Suppressor macrophage treated with lipopolysaccharide for 1 hour (primary cell): ENCODE results near the gene DMRT2.

Experiments used
- DNase-seq, 3 donors: peaks; one replicate each; pipeline ENCODE4 v3.0.0-alpha.2; 2020 to 2022

DMRT2 gene

DNA sequence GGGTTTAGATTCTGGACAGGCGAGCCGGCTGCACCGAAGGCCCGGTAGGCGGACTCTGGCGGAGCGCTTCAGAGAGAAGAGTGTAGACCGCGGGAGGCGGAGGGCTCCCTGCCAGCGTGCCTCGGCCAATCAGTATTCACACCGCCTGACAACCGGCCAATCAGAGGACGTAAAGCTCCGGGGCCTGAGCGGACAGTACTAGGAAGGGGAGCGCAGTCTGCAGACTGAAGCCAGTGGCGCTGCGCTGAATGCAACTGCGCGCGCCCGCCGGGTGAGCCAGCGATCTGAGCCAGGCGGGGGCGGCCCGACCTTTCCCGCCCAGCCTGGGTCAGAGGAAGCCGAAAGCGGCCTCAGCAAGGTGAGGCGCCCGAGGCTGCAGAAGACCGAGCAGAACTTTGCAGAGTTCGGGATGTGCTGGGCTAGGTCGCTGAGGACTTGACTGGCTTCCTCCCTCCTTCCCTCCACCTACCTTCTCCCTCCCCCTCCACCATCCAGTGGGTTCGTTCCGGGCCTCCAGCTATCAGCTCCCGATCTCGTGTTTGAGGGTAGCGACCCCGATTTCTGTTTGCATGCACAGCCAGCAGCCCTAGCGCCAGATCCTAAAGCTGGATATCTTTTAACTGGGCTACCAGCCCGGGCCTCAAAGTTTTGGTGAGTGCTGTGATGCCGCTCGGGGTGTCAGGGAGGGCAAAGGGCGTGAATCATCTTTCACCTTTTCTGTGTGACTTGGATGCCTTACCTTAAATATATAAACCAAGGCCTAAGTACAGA lies at the start of gene DMRT2:
DMRT2 (plus strand) TSS at position 233 of the 771 bp plus-strand sequence. CDS start 1,257 bp downstream, outside the sequence.
- DNase-seq = peak; percentile 62 to 80 (median 69)

DNA sequence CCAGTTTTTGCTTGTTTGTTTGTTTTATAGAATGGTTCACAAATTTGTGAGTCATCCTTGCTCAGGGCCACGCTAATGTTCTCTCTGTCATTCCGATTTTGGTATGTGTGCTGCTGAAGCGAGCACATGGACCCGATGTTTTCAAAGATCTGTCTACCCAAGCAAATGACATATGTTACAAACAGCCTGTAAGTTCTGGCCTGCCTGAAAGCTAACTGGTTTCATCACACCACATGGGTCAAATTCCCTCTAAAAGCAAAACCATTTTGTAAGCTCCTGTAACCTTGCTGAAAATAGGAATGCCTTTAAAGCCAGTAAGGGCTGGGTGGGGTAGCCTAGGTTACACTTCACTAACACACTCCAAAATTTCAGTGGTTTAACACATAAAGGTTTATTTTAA lies 48.3 kb upstream of the DMRT2 start:
- DNase-seq = no peak

DNA sequence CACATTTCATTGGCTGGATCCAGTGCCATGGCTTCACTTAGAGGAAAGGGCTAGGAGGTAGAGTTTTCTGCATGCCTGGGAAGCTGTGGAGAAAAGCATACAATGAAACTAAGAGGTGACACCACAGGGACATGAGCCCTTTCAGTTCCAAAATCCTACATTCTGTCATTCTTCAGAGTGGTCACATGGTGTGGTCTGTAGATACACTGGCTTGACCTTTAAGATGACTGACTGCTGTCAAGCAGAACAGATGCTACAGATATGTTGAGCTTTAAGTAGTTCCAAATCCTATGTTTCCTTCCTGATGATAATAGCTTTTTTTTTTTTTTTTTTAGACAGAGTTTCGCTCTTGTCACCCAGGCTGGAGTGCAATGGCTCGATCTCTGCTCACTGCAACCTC lies 47.5 kb upstream of the DMRT2 start:
- no peak for DNase-seq

DNA sequence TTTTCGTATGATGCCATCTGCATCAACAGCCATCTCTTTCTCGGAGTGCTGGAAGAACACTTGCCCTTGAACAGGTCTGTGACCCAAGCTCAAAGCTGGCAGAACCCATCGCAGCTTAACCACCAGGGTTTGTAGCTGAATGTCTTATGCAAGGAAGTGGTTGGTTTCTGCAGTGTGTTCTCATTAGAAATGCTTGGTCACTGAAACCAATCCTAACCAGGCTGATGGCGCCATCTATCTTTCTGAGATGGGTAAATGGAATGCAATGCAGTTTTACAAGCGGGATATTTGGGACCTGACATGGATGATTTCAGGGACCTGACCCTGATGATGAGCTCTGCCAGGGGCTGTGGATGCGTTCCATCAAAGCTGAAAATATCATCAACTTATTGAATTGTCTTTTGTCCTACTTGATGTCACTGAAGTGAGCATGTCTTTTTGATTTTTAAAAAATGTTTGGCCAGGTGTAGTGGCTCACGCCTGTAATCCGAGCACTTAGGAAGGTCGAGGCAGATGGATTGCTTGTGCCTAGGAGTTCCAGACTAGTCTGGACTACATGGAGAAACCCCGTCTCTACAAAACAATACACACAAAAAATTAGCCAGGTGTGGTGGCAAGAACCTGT lies 45.0 kb upstream of the DMRT2 start:
- DNase-seq = peak; percentile 70 to 81 (median 70)

DNA sequence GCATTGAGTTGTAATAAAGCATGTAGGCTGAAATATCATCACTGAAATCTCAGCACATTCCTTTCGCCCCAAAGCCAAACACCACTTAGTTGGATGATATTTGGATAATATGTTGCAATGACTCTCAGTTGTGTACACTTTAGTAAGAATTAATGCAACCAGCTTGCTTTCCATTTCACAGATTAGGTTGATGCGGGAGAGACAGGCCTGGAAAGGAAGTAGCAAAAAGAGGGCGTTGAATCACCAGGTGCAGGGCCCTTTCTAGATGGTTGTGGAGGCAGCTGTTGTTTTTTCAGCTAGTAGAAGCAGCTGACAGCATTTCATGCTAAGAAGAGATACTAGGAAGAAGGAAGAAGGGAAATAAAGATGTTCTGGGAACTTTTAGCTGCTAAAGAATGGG lies 42.8 kb upstream of the DMRT2 start:
- DNase-seq = no peak

DNA sequence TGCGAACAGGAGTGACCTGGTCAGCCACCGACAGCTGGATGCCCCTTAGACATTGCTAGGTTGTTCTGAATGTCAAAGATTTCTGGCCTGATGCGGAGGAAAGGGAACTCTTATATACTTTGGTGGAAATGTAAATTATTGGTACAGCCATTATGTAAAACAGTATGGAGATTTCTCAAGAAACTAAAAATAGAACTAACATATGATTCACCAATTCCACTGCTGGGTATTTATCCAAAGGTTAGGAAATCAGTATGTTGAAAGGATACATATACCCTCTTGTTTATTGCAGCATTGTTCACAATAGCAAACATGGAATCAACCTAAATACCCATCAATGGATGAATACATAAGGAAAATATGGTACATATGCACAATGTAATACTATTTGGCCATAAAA lies 41.9 kb upstream of the DMRT2 start:
- DNase-seq = peak; percentile 33 to 72 (median 68)

DNA sequence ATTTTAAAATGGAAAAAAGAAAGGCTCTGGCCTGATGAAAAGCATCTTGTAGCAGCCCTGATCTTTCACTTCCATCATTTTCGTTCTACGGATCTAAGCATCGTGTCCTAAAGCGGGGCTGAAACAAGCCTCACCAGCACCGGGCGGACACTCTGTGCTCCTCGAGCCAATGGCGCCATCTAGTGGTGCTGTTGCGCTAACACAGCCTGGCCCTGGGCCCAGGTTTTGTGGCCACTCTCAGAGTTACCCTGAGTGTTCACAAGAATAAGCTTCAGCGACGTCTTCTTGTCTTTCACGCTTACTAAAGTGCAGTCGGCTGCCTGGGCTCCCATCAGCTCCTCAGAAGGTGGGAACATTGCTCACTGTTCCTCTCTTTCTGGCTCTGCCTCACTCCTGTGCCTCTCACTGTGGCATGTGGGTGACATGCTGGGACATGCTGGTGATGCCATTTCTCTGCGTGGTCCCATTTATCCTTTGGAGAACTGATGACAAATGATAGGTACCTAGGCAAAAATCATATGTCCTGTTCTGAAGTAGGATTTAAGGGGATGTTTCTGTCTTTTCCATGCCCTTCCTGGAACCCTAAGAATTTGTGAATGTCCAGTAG lies 41.0 kb upstream of the DMRT2 start:
- DNase-seq = peak; percentile 85 to 92 (median 89)

DNA sequence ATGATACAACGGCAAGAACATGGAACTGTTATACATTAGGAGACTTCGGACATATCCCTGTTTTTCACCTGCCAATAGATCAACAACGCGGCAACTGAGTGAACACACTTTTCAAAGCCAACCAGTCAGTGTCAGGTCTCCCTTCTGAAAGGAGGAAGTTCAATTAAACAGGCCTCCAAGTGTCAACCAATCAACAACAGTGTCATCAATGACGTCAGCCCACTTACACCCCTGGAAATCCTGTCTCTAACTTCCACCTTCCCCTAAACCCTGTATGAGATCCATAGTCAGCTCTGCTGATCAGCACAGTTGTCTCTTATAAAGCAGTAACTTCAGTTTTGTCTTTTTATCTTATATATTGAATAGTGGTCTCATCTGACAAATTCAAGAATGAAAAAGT lies 37.1 kb upstream of the DMRT2 start:
- peak; percentile 53 to 63 (median 58) for DNase-seq

DNA sequence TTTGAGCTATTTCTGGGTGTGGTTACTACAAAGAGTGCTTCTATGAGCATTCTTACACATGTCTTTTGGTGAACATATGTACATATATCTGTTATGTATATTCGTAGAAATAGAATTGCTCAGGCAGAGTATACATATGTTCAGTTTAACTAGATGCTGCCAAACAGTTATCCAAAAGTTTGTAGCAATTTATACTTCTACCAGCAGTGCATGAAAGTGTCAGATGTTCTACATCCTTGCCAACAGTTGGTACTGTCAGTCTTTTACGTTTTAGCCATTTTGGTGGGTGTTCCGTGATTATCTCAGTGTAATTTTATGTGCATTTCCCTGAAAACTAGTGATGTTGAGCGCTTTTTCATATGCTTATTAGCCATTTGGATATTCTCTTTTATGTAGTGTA lies 35.9 kb upstream of the DMRT2 start:
- DNase-seq = no peak

DNA sequence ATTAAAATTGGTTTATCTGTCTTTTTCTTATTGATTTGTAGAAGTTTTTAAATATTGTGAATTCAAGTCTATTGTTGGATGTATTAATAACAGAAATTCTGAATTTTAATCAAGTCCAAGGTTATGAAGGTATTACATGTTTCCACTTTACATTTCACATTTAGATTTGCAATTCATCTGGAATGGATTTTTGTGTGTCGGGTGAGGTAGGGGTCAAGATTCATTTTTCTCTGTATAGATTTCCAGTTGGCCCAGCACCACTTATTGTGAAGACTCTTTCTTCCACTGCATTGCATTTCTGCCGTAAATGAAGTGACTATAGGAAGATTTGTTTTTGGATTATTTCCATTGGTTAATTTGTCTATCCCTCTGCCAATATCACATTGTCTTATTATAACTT lies 35.5 kb upstream of the DMRT2 start:
- DNase-seq = no peak

DNA sequence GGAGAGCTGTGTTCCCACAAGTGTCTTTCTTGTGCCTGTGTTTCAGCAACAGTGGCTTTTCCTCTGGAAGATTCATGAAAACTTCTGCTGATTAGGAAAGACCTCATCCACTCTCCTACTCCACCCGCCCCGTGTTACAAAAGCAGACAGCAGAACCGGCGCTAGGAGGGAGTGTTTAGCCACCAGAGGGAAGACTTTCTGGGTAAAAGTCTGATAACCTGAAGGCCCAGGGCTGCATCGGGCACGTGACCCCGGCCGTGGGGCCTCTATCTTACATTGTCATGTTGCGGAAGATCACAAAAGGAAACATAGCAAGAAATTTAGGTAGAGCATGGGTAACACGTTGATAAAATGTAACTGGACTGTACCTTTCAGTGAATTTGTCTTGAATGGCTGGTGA lies 32.0 kb upstream of the DMRT2 start:
- peak in 2 of 3 donors; percentile 30 to 50 for DNase-seq

DNA sequence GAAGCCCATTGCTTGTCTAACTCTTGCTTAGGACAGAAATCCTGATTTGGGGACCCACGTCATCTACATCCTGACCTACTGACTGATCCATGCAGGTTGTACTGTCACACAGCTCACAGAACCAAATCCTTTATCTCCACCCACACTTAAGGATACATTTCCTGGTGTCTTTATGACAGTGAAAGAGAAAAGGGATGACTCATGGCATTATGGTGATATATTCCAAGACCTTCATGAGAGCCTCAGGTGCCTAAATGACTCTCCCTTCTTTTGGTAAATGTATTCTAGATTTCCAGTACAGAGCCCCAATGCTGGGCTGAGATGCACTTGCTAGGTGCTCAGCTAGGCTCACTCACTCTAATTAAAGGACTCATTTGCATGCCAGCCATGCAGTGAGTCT lies 26.0 kb upstream of the DMRT2 start:
- no peak for DNase-seq

DNA sequence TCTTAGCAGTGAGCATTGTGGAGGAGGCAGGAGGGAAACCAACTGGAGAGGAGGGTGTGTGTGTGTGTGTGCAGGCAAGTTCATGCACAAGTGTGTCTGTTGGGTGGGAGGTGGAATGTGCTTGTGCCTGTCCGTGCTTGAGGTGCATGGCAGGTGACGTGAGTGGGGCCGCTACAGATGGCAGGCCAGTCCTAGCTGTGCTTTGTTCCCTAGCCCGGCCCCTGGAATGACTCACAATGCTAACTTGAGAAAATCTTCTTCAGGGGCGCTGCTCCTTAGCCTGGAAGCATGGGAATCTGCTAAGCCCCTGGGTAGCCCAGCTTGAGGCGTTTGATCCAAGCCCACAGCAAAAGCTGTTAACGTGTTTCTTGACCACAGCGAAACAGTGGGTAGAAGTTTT lies 25.0 kb upstream of the DMRT2 start:
- DNase-seq = no peak

DNA sequence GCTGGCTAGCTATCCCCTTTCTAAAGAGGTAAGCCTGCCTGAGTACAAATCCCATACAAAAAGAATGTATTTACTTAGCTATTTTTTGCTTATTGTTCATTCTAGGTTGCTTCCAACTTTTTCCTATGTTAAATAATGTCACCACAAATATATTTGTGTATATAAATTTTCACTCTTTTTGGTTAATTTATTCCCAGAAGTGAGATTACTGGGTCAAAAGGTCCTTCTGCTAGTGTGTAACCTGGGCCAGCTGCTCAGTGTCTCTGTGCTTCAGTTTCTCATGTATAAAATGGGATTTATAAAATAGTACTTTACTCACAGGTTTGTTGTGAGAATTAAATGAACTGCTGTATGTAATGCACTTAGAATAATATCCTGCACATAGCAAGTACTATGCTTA lies 23.9 kb upstream of the DMRT2 start:
- DNase-seq = no peak

DNA sequence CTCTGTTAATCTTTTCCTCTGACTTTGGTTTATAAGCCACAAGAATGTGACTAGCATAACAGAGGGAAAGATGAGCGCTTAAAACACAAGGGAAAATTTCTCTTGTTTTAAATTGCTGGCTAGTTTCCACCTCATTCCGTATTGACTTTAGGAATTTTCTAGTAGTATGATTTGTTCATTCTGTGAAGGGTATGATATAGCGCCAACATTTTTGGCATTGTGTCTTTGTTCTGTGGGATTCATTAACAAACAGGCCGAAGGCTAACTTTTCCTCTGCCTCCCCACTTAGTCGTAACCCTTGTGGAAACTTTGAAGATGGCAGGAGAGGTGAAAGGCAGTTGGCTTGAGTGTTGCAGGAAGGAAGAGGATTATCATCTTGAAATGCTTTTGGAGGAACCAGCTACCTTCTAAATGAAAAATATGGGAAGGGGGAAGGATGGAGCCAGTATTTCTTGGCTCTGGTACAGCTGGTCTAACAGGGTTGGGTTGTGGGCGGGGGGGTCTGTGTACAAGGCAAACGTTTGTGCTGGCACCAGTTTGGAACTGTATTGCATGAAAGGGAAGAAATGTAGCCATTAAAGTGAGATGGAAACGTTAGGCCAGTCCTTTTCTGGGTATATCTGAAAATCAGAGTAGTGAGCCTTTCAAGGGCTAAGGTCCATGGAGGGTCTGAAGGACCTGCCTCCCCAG lies 21.5 kb upstream of the DMRT2 start:
- DNase-seq = no peak

DNA sequence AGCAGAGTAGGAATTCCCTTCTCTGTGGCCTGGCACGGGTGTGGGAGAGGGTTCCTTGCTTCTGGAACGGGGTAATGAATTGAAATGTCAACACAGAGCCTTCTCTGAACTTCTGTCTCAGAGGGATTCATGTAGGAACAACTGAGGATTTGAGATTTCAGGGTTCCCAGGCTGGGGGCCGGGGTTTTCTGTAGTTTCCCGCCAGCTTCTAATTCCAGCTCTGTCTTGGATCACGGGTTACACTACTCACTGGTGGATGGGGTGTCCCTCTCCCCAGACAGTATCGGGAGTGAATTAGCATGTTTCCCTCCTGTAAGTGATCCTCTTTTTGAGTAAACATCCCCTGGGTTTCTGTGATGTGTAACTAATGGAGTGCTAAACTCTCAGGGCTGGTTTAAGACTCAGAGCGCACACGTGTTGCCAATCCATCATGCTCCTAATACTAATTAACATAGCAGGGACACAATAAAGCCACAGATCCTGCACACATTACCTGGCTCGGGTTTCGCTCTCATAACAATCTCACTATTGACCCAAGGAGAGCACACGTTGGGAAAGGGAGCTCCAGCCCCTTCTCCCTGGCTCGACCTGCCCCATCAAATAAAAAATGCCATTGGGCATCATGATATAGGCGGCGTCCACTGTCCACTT lies 18.1 kb upstream of the DMRT2 start:
- no peak for DNase-seq

DNA sequence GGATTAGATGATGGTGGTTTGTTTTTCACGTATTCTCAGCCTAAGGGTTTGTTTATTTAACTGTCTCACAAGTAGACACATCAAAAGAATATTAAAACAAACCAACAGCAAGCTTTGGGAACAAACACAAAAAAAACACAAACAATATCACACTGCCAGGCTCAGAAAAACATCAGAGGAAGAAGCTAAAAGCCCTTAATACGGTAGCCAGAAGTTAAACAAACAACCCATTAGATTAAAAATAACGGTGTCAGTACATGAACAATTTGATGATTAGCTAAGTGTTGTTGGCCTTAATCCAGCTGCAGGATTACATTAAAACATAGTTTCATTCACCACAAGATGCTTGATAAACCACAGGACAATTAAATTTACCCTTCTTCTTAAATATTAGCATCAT lies 15.9 kb upstream of the DMRT2 start:
- DNase-seq = no peak

DNA sequence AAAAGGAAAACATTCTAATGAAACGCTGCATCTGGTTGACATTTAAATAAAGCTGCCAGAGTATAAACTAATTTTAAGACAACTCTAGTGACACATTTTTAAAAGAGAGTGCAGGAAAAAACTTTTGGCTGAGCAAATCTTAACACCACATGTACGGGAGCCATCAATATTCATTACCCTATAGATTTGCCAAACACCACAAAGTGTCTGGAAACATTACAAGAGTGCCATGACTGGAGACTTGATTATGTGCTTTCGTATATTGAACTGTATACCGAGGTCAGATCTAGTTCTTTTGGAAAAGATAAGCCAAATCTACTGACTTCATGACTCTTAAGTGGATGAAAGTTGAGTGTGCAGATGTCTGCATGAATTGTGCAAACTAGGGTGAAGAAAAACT lies 10.6 kb upstream of the DMRT2 start:
- DNase-seq = no peak

DNA sequence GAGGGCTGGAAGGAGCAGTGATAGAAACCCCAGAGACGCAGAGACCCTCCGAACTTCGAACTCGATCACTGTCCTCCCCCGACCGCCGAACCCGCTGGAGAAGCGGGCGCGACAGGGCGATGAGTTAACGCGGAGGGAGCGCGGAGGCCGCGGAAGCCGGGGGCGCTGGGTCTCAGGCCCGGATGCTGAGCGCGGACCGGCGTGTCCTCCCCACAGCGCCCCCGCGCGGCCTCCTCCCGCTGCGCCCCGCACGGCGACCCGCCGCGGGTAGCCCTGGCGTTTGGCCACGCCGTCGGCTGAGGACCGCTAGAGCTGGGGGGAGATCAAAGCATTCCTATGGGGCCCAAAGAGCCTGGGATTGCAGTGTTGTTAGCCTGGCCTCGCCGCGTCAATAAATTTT lies 7.7 kb upstream of the DMRT2 start:
- peak; percentile 30 to 67 (median 48) for DNase-seq

DNA sequence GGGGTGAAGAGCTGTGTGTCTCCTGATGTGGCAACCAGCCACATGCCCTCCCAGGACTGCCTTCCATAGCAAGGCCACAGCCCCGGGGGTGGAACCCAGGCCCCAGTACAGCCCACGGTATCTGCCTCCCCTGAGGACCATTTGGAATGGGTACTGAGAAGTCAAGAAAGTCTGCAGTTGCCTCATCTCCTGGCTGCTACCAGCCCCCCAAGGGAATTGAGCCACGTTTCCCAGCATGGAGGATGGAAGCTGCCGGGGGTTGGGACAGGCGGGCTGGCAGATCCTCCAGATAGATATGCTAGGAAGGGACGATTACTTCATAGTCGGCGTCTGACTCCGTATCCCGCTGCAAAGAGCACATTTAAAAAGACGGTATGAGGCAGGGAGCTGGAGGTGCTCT lies 5.5 kb upstream of the DMRT2 start:
- no peak for DNase-seq

DNA sequence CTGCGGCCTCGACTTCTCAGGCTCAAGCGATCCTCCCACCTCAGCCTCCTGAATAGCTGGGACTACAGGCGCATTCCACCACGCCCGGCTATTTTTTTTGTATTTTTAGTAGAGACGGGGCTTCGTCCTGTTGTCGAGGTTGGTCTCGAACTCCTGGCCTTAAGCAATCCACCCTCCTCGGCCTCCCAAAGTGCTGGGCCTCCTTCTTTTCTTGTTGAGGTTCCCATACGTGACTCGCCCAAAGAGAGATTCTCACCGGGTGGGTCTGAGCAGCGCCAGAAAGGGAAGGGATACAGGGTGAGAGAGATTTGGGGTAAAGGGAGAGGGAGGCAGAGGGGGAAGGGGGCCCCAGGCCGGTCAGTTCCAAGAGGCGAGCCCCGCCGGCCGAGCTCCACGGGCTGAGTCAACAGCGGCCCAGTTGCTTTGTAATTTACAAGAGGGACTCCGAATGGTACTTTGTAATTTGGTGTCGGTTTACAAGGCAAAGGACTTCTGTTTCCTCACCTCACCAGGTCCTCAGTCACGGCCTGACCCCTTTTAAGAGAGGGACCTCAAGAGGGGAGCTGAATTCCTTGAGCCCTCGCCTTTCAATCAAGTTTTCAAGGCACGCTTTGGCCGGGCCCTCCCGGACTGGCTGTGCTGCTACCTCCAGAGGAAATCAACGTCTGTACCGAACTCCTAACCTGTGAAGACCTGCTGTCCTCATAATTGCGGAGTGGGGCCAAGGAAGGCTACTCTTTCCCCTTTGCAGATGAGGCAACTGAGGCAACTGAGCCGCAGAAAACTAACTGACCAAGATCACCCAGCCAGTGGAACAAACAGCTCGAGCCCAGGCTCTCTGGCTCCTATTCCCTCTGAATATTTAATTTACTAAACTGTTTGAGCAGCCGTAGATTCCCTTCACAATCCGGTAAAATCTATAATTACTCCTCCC lies 3.3 kb upstream of the DMRT2 start:
- DNase-seq = no peak
